HG02759 (cell line): ENCODE measurements around the gene PTPRD.

Source experiments
- ATAC-seq: cut with Tn5 transposase; IDR thresholded peaks from one replicate; pipeline ENCODE4 v1.9.1; 2021; ENCODE audit warnings: mild to moderate bottlenecking, moderate library complexity; ENCODE audit not compliant: unreplicated experiment

Gene PTPRD

DNA sequence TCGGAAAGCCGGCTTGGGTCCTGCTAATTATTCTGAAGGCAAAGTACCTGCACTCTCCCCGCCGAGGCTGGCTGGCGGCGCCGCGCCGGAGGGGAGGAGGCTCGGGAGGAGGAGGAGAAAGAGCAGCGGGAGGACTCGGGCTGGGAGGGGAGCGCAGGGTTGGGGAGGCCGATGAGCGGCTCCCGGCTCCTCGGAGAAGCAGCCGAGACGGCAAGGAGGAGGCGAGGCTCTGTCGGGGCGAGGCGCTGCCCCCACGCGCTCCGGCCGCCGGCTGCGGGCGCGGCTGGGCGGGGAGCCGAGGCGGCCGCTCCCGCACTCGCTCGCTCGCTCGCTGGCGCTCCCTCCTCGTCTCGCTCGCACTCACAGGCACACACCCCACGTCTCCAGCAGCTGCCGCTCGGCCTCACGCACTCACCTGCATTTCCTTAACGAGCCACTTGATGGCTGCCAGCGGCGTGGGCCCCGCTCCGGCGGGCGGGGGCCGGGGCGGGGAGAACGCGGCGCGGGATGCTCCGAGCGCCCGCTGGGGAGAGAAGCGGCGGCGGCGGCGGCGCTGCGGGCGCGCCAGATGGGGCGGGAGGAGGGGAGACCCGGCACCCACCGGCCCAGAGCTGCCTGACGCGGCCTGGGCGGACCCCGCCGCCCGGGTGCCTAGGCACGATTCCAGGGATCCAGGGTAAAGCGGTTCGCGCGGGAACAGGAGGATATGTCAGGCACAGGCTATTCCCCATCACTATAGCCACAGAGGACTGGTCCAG is at the start of gene PTPRD:
TSS of gene PTPRD (minus strand) at position 362 of the 758 bp plus-strand sequence.
- ATAC-seq = peak; percentile 99

DNA sequence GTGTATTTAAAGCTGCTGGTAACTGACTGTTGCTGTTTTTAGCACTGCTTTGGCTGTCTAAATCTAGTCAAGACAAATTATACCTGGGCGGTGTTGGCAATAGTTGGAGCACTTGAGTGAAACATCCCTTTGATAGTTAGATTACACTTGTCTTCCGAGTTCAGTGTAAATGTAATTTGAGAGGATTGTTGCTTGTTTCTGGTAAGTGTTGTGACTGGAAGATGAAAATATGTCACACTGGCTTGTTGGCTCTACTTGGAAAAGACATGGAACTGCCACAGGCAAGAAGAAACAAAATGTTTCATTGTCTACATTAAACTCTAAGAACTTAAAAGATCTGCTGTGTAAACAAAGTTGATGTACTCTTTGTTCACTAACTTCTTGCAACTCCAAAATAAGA is 49.2 kb upstream of the PTPRD start:
- no peak for ATAC-seq

DNA sequence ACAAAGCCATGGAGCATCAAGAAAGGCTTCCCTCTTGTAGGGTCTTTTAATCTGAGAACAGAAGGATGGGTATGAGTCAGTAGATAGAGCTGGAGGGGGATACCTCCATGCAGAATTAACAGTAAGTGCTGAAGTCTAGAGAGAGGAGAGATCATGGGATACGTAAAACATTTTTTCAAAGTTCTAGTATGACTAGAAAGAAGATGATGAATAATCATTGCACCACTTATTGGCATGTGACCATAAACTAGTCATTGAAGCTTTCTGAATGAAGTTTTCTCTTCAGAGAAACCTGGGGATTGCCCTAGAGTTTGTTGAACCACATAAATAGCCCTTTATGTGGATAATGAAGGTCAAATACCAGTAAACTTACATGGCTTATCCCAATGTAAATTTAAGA is 48.6 kb upstream of the PTPRD start:
- ATAC-seq = no peak

DNA sequence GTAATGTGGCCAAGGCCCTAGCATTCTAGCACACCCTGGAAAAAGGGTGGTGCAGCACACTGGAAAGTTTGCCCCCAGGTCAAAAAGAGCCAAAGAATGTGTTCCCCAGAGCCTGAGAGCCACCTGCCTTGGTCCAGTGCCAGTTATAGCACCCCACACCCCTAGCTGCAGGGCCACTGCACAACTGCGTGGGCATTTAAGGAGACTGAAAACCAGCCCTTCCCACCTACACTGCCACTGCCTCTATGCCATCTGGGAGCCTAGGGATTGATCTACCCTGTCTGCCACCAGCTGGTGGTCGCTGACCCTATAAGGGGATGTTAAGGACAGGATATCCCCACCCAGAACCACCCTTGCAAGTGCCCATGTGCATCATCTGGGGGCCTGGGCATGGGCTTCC is 38.2 kb upstream of the PTPRD start:
- no peak for ATAC-seq

DNA sequence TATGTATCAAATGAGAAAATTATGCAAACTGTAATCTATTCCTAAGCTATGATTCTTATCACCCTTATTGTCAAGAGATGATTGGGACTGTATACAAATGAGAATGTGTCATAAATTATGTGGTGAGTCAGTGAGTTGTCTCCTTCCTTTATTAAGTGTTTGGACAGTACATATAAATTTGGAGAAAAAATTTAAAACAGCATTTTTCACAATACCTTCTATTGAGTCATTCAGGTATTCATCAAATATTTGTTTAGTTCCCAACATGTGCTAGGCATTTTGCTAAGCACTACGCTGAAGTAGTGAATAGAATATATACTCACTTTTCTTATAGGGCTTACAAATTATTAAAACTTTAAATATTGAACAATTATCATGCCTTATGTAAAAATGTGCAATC is 36.3 kb upstream of the PTPRD start:
- no peak for ATAC-seq

DNA sequence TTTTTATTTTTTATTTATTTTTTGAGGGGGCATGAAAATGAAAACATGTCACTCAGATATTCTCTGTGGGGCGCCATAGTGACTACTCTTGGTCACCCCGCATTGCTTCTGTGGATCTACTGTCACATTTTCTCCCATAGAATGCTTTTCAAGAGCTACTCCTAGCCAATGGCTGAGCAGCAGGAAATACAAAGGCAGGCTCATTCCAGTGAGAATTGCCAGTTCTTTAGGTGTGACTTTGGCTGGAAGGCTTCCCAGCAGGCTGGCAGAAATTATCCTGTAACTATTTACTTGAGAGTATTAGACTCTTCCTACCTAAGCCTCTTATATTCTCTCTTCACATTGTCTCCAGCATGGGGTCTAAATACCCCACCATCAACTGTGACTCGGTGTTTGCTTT is 21.0 kb upstream of the PTPRD start:
- no peak for ATAC-seq

DNA sequence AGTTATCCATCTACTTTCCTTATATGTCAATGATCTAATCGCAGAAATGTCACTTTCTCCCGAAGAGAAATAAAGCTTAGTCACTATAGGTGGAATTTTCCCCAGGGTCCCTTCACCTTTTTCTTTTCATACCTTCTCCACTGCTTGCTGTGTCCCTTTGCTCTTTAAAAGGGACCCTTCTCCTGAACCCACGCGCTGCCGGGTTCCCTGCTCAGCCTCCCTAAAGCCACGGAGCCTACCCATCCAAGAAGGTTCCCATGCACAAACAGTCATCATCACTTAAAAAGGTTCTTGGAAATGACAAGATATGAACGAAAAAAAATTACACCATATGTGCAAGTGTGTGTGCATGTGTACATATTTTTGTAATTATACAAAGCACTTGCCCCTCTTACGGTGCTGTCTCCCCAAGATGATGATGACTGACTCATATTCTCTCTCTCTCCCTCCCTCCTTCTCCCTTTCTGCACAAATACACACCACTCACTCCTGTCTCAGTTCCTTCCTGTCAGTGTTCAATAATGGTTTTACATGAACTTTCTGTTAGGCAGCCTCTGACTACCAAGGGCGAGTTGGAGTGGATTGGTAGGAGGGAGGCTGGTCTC is 1.5 kb upstream of the PTPRD start:
- no peak for ATAC-seq

DNA sequence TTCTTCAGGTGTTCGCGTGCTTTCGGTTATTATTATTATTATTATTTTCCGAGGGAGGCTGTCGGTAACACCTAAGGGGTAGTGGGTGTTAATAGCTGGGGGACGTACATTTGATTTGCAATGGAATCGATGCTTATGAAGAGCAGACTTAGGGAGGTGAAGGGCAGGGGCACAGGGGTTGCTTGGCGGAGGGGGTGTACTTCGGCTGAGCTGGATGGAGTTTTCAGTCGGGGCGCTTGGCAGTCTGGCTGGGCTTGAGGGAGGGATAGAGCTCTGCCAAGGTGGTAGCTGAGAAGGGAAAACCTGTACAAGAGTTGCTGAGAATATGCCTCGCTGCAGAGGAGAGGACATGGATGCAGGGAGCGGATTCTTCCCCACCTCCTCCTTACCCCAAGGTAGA is 617 bp upstream of the PTPRD start:
- no peak for ATAC-seq

DNA sequence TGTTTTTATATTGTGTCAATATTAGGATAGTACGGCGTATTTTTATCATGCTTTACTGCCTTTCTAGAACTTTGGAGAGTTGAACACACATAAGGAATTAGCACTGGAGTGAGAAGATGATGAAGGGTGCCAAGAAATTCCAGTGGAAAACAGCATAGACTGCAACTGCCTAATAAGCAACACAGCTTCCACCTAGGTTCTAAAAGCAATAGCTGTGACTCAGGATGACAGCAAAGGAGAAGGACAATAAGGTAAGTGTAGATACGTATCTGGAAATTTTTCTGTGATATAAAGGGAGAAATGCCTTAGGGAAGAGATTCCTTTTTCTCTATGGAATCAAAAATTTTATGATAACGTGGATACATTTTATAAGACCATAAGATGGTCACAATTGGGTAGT is 7.4 kb downstream of the PTPRD start:
- ATAC-seq = no peak

DNA sequence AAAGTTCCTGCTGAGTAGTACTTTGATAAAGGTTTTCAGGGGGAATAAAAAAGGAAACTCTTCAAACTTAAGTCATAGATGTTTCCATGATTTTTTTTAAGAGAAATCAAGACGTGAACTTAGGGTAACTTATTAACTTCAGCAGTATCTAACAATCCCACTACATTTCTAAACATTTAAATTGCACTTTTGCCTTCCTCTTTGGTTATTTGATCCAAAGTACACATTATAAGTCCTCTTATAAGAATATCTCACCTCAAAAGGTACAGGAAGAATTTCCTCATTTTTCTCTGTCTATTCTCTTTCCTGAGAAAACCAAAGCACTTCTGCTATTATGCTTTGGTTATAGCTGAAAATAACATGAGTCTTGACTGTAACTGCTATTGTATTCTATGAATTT is 7.9 kb downstream of the PTPRD start:
- ATAC-seq = no peak

DNA sequence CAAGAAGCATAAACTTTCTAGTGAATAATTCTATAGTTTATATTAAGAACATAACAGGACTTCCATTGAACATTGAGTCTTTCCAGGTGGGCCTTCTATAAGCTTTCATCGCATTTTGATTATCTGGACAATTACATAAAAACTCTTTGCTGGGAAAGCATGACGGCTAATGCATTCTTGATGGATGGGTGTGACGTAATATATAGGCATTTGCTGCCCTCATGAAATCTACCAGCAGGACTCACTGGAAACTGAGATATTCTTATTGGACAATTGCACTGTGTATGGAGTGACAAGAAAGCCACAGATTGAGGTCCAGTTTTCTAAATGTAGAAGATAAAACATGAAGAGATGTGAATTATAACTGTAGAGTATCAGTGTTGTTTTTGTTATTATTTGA is 15.0 kb downstream of the PTPRD start:
- ATAC-seq = no peak

DNA sequence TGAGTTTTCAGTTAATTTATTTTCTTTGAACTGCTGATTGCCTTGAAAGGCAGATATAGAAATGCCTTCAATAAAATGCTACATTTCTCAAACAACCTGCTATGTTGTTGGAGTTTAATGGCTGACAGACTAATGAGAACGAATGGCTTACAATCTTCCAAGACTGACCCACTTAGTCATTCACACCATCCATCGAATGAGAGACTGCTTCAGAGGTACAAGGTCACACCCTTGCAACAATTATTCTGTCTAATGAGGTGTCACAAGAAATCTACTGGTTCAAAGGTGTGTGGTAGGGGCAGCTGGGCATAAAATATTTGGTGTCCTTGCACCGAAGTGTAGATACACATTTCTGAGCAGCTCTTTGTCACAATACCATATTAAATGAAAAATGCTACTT is 18.3 kb downstream of the PTPRD start:
- ATAC-seq = no peak

DNA sequence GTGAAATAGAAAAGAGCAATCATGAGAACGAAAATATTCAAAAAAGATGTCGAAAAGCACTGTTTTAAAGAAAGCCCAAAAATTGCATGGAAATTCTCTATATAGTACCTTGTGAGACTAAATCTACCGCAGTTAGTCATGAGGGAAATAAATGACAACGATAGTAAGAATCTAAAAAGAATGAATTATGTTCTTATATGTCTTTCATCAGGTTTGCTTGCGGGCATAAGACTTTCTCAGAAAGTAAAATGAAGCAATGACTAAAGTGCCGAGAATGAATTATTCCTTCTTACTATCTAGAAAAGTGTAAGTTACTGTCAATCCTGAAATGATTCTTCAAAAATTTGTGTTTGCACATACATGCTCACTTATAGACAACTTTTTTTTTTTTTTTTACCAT is 26.4 kb downstream of the PTPRD start:
- no peak for ATAC-seq

DNA sequence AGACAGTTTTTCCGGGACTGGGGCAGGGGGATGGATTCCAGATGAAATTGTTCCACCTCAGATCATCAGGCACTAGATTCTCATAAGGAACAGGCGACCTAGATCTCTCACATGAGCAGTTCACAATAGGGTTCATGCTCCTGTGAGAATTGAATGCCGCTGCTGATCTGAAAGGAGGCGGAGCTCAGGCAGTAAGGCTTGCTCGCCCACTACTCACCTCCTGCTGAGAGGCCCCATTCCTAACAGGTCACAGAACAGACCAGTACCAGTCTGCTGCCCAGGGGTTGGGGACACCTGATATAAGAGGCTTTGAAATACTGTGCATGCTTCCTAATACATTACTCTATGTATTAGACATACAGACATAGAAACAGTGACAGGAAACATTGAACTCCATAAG is 41.1 kb downstream of the PTPRD start:
- ATAC-seq = no peak

DNA sequence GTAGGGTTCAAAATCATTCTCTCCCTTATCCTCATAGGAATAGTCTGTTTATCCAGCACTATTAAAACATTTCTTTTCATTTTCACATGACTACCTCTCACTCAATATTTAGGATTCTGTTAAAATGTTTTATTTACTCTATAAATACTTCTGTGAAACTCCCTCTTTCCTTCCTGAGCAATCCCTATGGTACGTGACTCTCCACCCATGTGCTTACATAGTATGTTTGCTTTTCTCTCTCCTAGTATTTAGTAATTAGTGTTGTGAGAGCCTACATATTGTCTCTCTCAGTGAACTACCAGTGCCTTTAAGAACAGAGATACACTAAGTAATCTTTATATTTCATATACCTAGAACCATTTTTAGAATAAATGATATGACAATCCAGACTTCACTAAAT is 46.0 kb downstream of the PTPRD start:
- no peak for ATAC-seq

DNA sequence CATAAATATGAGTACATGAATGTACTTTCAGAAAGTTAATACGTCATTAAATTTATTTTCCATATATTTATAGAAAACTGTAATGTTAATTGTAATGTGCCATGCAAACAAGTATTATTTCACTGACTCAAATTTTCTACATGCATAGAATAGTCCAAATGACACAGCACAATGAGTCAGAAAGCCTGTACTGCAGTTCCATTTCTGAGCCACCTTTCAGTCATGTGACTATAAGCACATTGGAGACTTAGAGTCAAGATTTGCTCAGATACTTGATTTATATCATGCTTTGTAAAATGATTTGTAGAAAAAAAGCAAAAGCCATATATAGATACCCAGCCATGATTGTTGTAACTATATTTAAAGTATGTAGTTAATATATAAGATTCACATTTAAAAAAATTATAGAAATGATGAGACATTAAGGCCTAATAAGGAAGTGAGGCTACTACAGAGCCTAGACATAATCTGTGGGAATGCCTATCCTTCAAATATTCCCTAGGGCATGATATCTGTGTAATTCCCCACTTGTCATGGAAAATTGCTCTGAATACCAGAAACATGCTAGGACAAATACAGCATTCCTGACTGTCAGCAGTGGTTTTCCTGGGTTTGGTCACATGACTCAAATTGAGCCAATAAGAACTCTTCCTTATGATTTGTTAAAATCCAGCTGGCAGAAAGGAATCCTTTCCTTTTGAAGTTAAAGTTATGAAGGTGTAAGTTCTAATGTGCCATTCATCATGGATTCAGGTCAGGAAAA is 50.0 kb downstream of the PTPRD start:
- no peak for ATAC-seq

DNA sequence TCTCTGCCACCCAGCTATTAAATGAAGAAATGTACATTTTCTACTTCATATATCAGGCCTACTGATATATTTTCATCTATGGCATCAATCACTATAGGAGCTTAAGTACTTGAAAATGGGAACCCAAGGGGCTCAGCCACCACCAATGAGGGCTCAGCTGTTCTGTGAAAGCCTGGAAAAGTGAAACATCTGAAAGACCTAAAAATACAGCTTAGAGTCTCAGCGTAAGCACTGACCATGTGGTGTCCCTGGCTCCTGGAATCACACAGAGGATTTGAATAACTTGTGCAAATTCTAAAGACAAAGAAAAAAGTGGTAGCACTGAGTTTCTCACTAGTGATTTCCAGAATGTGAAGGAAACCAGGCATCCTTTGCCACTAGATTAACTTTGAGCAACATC is 64.5 kb downstream of the PTPRD start:
- no peak for ATAC-seq

DNA sequence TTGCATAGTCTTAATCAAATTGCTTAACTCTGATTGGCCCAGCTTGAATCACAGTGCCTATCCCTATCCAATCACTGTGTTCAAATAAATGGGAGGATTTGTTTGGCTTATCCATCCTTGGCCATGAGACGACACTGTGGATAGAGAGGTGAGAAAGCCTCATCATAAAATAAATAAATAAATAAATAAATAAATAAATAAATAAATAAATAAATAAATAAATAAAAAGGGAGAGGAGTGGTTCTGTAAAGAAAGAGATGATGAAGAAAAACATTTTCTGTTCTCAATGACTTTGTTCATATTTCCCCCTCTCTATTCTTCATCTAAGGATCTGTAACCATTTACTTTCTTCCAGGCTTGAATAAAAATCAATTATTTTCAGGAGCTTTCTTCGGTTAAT is 74.7 kb downstream of the PTPRD start:
- no peak for ATAC-seq

DNA sequence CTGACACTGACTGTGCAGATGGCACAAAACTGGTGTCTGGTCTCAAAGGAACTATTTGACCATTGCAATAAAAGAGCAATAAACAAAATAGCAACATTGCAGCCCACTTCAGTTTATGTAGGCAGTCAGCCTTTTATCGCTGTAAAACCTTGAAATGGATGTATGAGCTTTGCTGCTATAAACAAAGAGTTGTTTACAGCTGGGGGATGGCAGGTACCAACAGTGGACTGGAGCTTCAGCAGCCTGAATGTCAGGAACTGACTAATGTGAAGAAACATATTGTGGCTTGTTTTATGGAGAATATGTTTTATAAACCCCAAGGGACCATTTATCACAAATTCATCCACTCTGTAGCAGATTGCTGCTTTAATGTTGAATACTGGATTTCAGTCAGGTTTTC is 78.0 kb downstream of the PTPRD start:
- ATAC-seq = no peak

DNA sequence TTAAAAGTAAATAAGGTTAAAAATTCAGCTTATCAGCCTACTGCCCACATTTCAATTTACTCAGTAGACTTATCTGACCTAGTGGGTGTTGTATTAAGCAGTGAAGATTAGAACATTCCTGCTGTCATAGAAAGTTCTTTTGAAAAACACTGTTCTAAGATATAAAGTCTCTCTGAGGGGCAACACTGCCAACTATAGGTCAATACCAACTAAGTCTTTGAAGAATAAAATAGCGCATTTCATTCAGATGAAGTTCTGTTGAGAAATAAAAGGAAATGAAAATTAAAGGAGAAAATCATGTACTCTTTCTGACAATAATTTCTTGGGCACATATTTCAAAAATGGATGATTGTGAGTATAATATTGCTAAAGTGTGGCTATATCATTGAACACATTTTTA is 86.8 kb downstream of the PTPRD start:
- no peak for ATAC-seq

DNA sequence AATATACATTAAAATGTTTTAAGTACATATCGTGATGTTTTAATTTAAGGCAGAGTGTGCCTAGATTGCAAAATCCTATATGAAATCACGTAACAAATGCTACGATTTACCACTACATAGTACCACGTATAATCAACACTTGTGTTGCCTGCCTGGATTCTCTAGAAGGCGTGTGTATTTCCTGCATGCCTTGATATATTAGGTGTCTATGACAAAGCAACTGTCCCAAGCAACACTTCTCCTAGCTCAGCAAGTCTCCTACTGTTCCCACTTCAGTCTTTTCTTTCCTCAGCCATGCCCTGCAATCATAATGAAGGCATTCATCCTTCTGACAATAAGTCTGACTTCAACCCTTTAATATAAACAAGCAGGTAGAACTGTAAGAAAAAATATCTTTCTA is 89.6 kb downstream of the PTPRD start:
- no peak for ATAC-seq

DNA sequence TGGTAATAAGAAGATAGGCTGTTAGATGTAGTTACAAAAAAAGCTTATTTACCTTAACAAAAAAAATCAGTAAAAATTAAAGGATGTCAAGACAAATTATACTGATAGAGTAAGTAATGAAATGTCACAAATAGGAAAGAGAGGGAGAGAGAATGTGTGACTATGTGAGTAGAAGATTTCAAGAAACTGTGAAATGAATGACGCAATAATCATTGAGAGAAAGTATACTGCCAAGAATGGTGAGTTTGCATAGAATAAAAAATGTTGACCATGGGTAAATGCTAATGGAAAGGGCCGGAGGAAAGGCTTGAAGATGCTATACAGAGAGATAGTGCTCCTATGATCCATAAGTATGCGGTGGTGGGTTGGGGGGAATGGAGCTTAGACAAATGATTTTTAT is 100.7 kb downstream of the PTPRD start:
- no peak for ATAC-seq
